Measurements from ENCODE around the gene TM6SF1. TPM values are rescaled to one million over a fixed set of nuclear protein-coding genes. Genes with fewer than 3 reads are reported as not detected.

The TM6SF1 gene
- total and polyA plus RNA-seq, 4 donors = 0.65 to 2.1 (median 1.3) TPM

DNA sequence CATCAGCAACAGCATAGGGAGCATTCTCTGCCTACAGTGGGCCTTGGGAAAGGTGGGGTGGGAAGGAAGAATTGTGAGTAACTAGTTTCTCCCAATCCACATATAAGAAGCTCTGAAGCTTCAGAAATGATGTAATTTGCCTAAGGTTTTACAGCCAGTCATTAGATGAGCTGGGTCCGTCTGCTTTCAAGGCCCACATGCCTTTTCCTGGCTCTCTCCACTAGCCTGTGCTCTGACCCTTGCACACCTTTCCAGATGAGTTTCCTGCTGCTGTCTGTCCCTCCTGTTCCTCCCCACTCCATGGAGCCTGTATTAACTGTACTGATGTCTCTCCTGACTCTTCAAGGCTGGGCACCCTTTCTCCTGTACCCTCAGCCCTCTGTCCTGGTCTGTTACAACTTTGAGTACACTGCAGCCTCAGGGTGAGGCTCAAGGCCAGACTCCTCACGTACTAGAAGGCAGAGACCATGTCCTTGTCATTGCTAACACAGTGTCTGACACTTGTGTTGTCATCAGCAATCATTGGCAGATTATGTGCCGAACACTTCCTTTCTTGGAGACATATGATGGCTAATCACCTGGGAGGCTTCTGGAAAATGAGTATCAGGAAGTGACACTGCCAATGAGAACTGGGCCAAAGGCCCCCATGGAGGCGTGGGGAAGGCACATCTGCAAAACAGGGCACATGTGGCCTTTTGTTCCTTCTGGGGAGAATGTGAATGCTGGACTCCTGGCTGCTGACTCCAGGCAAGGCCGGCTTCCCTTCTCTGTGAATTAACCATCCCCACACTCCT lies 6.6 kb downstream of the TM6SF1 start:
- Histone ChIP-seq H3K9me3 (ENCODE audit: control insufficient read depth in 4 of 4, low read length in 3 of 4) (no peaks in the 10 kb centered on the region), H3K27ac (ENCODE audit: low read depth in 1 of 2, low read length in 2 of 2) (no peak overlapping the region), H3K9ac (ENCODE audit: low read depth in 1 of 2, low read length in 2 of 2) (no peak overlapping the region), H3K36me3 (ENCODE audit: control insufficient read depth in 4 of 4, insufficient read depth in 3 of 4, low read depth in 1 of 4, low read length in 3 of 4) (no peaks in the 10 kb centered on the region), H3K4me1 (ENCODE audit: control insufficient read depth in 4 of 4, insufficient read depth in 4 of 4, low read length in 3 of 4) (peaks cover 0 to 5% (median under 1%) of the 10 kb centered on the region in 4 donors), H3K27me3 (ENCODE audit: control insufficient read depth in 4 of 4, insufficient read depth in 4 of 4, low read length in 3 of 4) (no peaks in the 10 kb centered on the region), H3K4me3 (ENCODE audit: low read depth in 1 of 3, low read length in 3 of 3) (no peak overlapping the region)
- no peak for TF ChIP-seq NR2F2 (IDR thresholded peaks at IDR 0.05)
- TF ChIP-seq FOXA2 (IDR thresholded peaks at IDR 0.05) = no peak
- TF ChIP-seq SP1 (IDR thresholded peaks at IDR 0.05) = no peak
- TF ChIP-seq RXRA (IDR thresholded peaks at IDR 0.05) = no peak
- 82% methylated on average over 5 of the region's 5 CpGs for WGBS
- no peak for DNase-seq (ENCODE audit: low spot score)

DNA sequence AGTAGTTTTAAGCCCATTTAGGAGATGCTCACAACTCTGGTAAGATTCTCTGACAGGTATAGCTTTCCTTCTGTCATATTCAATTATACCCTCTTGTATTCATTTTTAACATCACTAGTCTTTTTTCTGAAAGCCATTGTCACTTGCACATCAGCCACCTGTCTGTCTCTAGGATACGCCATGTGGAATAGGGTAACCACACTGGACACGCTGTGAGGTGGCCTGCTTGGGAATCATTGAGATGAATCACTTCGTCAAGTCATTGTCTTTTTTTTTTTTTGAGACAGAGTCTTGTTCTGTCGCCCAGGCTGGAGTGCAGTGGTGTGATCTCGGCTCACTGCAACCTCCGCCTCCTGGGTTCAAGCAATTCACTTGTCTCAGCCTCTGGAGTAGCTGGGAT lies 7.4 kb downstream of the TM6SF1 start:
- DNase-seq (ENCODE audit: low spot score) = no peak
- Histone ChIP-seq H3K9me3 (ENCODE audit: control insufficient read depth in 4 of 4, low read length in 3 of 4) (no peaks in the 10 kb centered on the region), H3K9ac (ENCODE audit: low read depth in 1 of 2, low read length in 2 of 2) (no peak overlapping the region), H3K4me1 (ENCODE audit: control insufficient read depth in 4 of 4, insufficient read depth in 4 of 4, low read length in 3 of 4) (peaks cover 0 to 5% (median under 1%) of the 10 kb centered on the region in 4 donors), H3K27me3 (ENCODE audit: control insufficient read depth in 4 of 4, insufficient read depth in 4 of 4, low read length in 3 of 4) (peaks cover 0 to 2% (median 0%) of the 10 kb centered on the region in 4 donors), H3K4me3 (ENCODE audit: low read depth in 1 of 3, low read length in 3 of 3) (no peak overlapping the region), H3K36me3 (ENCODE audit: control insufficient read depth in 4 of 4, insufficient read depth in 3 of 4, low read depth in 1 of 4, low read length in 3 of 4) (no peaks in the 10 kb centered on the region), H3K27ac (ENCODE audit: low read depth in 1 of 2, low read length in 2 of 2) (no peak overlapping the region)
- WGBS = 95% methylated on average over 6 of the region's 6 CpGs
- TF ChIP-seq, protein P1, sequence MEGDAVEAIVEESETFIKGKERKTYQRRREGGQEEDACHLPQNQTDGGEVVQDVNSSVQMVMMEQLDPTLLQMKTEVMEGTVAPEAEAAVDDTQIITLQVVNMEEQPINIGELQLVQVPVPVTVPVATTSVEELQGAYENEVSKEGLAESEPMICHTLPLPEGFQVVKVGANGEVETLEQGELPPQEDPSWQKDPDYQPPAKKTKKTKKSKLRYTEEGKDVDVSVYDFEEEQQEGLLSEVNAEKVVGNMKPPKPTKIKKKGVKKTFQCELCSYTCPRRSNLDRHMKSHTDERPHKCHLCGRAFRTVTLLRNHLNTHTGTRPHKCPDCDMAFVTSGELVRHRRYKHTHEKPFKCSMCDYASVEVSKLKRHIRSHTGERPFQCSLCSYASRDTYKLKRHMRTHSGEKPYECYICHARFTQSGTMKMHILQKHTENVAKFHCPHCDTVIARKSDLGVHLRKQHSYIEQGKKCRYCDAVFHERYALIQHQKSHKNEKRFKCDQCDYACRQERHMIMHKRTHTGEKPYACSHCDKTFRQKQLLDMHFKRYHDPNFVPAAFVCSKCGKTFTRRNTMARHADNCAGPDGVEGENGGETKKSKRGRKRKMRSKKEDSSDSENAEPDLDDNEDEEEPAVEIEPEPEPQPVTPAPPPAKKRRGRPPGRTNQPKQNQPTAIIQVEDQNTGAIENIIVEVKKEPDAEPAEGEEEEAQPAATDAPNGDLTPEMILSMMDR (IDR thresholded peaks at IDR 0.05; ENCODE audit: low read depth, low read length, missing input control) = no peak
- TF ChIP-seq YY1 (IDR thresholded peaks at IDR 0.05) (no peak), HNF4G (IDR thresholded peaks at IDR 0.05) (no peak), RAD21 (IDR thresholded peaks at IDR 0.05) (no peak), RXRA (IDR thresholded peaks at IDR 0.05) (no peak), NR2F2 (IDR thresholded peaks at IDR 0.05) (no peak), SP1 (IDR thresholded peaks at IDR 0.05) (no peak), FOXA2 (IDR thresholded peaks at IDR 0.05) (no peak), JUND (IDR thresholded peaks at IDR 0.05) (no peak), EGR1 (IDR thresholded peaks at IDR 0.05; ENCODE audit: low read depth in 2 of 2) (no peak), HNF4A (conservative IDR thresholded peaks at IDR 0.05) (no peak), GABPA (IDR thresholded peaks at IDR 0.05 in 1 of 2, conservative IDR thresholded peaks at IDR 0.05 in 1 of 2) (no peak), TAF1 (conservative IDR thresholded peaks at IDR 0.05) (no peak)
- TF ChIP-seq, protein P2, sequence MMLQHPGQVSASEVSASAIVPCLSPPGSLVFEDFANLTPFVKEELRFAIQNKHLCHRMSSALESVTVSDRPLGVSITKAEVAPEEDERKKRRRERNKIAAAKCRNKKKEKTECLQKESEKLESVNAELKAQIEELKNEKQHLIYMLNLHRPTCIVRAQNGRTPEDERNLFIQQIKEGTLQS (IDR thresholded peaks at IDR 0.05) = no peak
- TF ChIP-seq, protein P3, sequence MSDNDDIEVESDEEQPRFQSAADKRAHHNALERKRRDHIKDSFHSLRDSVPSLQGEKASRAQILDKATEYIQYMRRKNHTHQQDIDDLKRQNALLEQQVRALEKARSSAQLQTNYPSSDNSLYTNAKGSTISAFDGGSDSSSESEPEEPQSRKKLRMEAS (IDR thresholded peaks at IDR 0.05) = no peak
- TF ChIP-seq, protein P4, sequence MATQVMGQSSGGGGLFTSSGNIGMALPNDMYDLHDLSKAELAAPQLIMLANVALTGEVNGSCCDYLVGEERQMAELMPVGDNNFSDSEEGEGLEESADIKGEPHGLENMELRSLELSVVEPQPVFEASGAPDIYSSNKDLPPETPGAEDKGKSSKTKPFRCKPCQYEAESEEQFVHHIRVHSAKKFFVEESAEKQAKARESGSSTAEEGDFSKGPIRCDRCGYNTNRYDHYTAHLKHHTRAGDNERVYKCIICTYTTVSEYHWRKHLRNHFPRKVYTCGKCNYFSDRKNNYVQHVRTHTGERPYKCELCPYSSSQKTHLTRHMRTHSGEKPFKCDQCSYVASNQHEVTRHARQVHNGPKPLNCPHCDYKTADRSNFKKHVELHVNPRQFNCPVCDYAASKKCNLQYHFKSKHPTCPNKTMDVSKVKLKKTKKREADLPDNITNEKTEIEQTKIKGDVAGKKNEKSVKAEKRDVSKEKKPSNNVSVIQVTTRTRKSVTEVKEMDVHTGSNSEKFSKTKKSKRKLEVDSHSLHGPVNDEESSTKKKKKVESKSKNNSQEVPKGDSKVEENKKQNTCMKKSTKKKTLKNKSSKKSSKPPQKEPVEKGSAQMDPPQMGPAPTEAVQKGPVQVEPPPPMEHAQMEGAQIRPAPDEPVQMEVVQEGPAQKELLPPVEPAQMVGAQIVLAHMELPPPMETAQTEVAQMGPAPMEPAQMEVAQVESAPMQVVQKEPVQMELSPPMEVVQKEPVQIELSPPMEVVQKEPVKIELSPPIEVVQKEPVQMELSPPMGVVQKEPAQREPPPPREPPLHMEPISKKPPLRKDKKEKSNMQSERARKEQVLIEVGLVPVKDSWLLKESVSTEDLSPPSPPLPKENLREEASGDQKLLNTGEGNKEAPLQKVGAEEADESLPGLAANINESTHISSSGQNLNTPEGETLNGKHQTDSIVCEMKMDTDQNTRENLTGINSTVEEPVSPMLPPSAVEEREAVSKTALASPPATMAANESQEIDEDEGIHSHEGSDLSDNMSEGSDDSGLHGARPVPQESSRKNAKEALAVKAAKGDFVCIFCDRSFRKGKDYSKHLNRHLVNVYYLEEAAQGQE (IDR thresholded peaks at IDR 0.05) = no peak
